ES-I3 (cell line): ENCODE measurements around the gene HSD17B3.

Source experiments
- H3K36me3 ChIP-seq: 2 replicates; pipeline ENCODE4 v1.6.1; 2013; ENCODE audit warnings: mild to moderate bottlenecking, low read length, control low read depth, moderate library complexity; ENCODE audit not compliant: insufficient read depth
- H3K4me1 ChIP-seq: 2 replicates; pipeline ENCODE4 v1.6.1; 2013; ENCODE audit warnings: mild to moderate bottlenecking, control low read depth, low read length; ENCODE audit not compliant: insufficient read depth
- H3K9ac ChIP-seq: 2 replicates; pipeline ENCODE4 v1.6.1; 2013; ENCODE audit warnings: low read depth, mild to moderate bottlenecking, low read length, moderate library complexity
- H3K9me3 ChIP-seq: 2 replicates; pipeline ENCODE4 v1.6.1; 2013; ENCODE audit warnings: mild to moderate bottlenecking, low read length, moderate library complexity; ENCODE audit not compliant: control insufficient read depth, insufficient read depth

The HSD17B3 gene

GRCh38 chr9:96186591-96187011 lies 115.4 kb downstream of the HSD17B3 start:
- peaks cover 6% of the 10 kb centered on the region; the same call in 1 of the 2 replicates for H3K9me3 ChIP-seq
- H3K9ac ChIP-seq, result no peak overlapping the region; the same call in 1 of the 2 replicates
- H3K36me3 ChIP-seq, result no peaks in the 10 kb centered on the region
- peaks cover 12% of the 10 kb centered on the region; the same call in 1 of the 2 replicates for H3K4me1 ChIP-seq

DNA sequence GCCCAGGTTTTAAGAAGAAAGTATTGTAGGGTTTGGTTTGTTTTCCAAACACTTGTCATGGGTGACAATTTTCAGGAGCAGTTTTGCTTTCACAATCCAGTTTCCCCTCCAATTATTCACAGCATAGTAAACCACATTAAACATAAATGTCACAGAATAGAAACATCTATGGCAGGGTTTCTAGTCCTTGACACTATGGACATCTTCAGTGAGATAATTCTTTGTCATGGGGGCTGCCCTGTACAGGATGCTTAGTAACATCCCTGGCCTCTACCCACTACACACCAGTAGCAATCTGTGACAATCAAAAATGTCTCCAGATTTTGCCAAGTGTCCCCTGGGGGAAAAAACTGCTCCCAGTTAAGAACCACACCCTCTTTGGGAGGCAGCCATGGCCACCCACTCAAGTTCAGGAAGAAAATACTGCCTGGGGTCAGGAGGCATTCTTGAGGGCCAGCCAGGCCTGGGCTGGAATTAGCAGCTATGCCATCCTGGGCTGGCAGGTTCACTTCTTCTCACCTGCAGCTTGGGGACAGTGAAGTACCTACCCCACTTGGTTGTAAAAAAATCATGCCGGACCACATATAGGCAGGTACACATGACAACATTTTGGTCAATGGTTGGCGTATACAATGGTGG lies 116.3 kb downstream of the HSD17B3 start:
- Histone ChIP-seq H3K4me1 (peaks cover 12% of the 10 kb centered on the region; the same call in 1 of the 2 replicates), H3K9me3 (peaks cover 6% of the 10 kb centered on the region; the same call in 1 of the 2 replicates), H3K9ac (no peak overlapping the region), H3K36me3 (no peaks in the 10 kb centered on the region)
